Neural cell (in vitro differentiated cells): Measurements from ENCODE around the gene PSMC4. TPM values are rescaled to one million over a fixed set of nuclear protein-coding genes. Genes with fewer than 3 reads are reported as not detected.
A peak's percentile ranks its signal among the peaks of the same experiment; 100 is the strongest.

Experiments used
- H2AFZ ChIP-seq: fragments of 200-600, 300-800 bp; sonication (generic), shearing (Covaris generic); 2 replicates; pipeline ENCODE4 v1.6.0; 2014; ENCODE audit warnings: low read depth, mild to moderate bottlenecking, antibody characterized with exemption, low read length, moderate library complexity
- H3F3A ChIP-seq: fragments of 200-600 bp; shearing (Covaris generic); 2 replicates; pipeline ENCODE4 v1.6.1; 2016; ENCODE audit warnings: mild to moderate bottlenecking, moderate library complexity, mixed read lengths, antibody characterized with exemption, low read length; ENCODE audit not compliant: insufficient read depth, poor library complexity, severe bottlenecking
- H3K27ac ChIP-seq: fragments of 200-600, 300-800 bp; sonication (generic), shearing (Covaris generic); 2 replicates; pipeline ENCODE4 v1.5.1; 2014; ENCODE audit warnings: mild to moderate bottlenecking, low read length, moderate library complexity
- H3K27me3 ChIP-seq: fragments of 300-800, 200-600 bp; sonication (generic), shearing (Covaris generic); 2 replicates; pipeline ENCODE4 v1.6.0; 2014; ENCODE audit warnings: mild to moderate bottlenecking, low read depth, low read length, moderate library complexity; ENCODE audit not compliant: insufficient read depth
- H3K36me3 ChIP-seq: fragments of 300-800, 200-600 bp; sonication (generic), shearing (Covaris generic); 2 replicates; pipeline ENCODE4 v1.5.1; 2014; ENCODE audit warnings: mild to moderate bottlenecking, antibody characterized with exemption, low read length, moderate library complexity; ENCODE audit not compliant: insufficient read depth
- H3K4me2 ChIP-seq: fragments of 300-800, 200-600 bp; sonication (generic), shearing (Covaris generic); 2 replicates; pipeline ENCODE4 v1.6.0; 2014; ENCODE audit warnings: mild to moderate bottlenecking, low read length
- H3K4me3 ChIP-seq: fragments of 300-800, 200-600 bp; sonication (generic), shearing (Covaris generic); 2 replicates; pipeline ENCODE4 v1.5.1; 2014; ENCODE audit warnings: mild to moderate bottlenecking, low read length, moderate library complexity
- H3K79me2 ChIP-seq: fragments of 200-600 bp; shearing (Covaris generic); replicated peaks from 2 replicates; pipeline ENCODE4 v1.6.0; 2014; ENCODE audit warnings: mild to moderate bottlenecking, low read length, moderate library complexity; ENCODE audit not compliant: insufficient read depth
- H3K9ac ChIP-seq: fragments of 300-800, 200-600 bp; sonication (generic), shearing (Covaris generic); 2 replicates; pipeline ENCODE4 v1.6.1; 2016; ENCODE audit warnings: mild to moderate bottlenecking, low read length, mixed read lengths
- H3K9me2 ChIP-seq: fragments of 200-600 bp; shearing (Covaris generic); 2 replicates; pipeline ENCODE4 v1.6.1; 2016; ENCODE audit warnings: mild to moderate bottlenecking, low read length, mixed read lengths; ENCODE audit not compliant: insufficient read depth
- H3K9me3 ChIP-seq: fragments of 200-600, 300-800 bp; sonication (generic), shearing (Covaris generic); 2 replicates; pipeline ENCODE4 v1.6.1; 2016; ENCODE audit warnings: mild to moderate bottlenecking, mixed run types, low read length, moderate library complexity, mixed read lengths
- H4K20me1 ChIP-seq: fragments of 200-600 bp; shearing (Covaris generic); 2 replicates; pipeline ENCODE4 v1.6.1; 2016; ENCODE audit warnings: mild to moderate bottlenecking, mixed run types; ENCODE audit not compliant: insufficient read depth
- CTCF ChIP-seq: fragments of 450-650 bp; IDR thresholded peaks from 2 replicates; pipeline ENCODE4 v1.5.1; 2014; ENCODE audit warnings: antibody characterized with exemption, mild to moderate bottlenecking, moderate library complexity; ENCODE audit not compliant: poor library complexity, severe bottlenecking
- EP300 ChIP-seq: fragments of 450-650 bp; conservative IDR thresholded peaks from 2 replicates; pipeline ENCODE4 v1.6.1; 2014; ENCODE audit warnings: antibody characterized with exemption, mild to moderate bottlenecking, moderate library complexity; ENCODE audit not compliant: poor library complexity, severe bottlenecking
- EZH2 ChIP-seq: fragments of 200-600, 300-800 bp; shearing (Covaris generic), sonication (generic); IDR thresholded peaks from 2 replicates; pipeline ENCODE4 v1.6.1; 2014; ENCODE audit warnings: antibody characterized with exemption, low read length, borderline replicate concordance, mild to moderate bottlenecking; ENCODE audit not compliant: insufficient read depth, poor library complexity, severe bottlenecking
- MXI1 ChIP-seq: fragments of 450-650 bp; conservative IDR thresholded peaks from 2 replicates; pipeline ENCODE4 v1.6.1; 2014; ENCODE audit warnings: antibody characterized with exemption, mild to moderate bottlenecking; ENCODE audit not compliant: poor library complexity, severe bottlenecking
- POLR2AphosphoS5 ChIP-seq: IDR thresholded peaks from 2 replicates; pipeline ENCODE4 v1.6.1; 2012
- RAD21 ChIP-seq: fragments of 450-650 bp; conservative IDR thresholded peaks from 2 replicates; pipeline ENCODE4 v1.6.1; 2014; ENCODE audit warnings: antibody characterized with exemption, mild to moderate bottlenecking, moderate library complexity
- SMC3 ChIP-seq: fragments of 450-650 bp; conservative IDR thresholded peaks from 2 replicates; pipeline ENCODE4 v1.6.1; 2014; ENCODE audit warnings: antibody characterized with exemption, mild to moderate bottlenecking, moderate library complexity; ENCODE audit not compliant: poor library complexity
- TAF1 ChIP-seq: IDR thresholded peaks from 2 replicates; pipeline ENCODE4 v1.6.1; 2012; ENCODE audit warnings: low read depth
- polyA plus RNA-seq: library from polyadenylated mRNA; depleted of rRNA; stranded (reverse); fragments of >200 nt; gene quantifications from 2 replicates; pipeline ENCODE4 v1.2.3, GENCODE V29; 2014
- TF ChIP-seq, protein P1 (sequence below): IDR thresholded peaks from 2 replicates; pipeline ENCODE4 v1.6.1; 2012; ENCODE audit warnings: borderline replicate concordance

PSMC4 gene
- polyA plus RNA-seq, 1 donor from 2014 or later = 151 TPM

GRCh38 chr19:39969681-39970424 is 1.1 kb upstream of the PSMC4 start:
- Histone ChIP-seq H3K4me3 (peak overlapping the region; percentile 79), H3K79me2 (peaks cover 15% of the 10 kb centered on the region), H2AFZ (peak overlapping the region; percentile 58), H3K9ac (peak overlapping the region; percentile 51), H3K9me2 (no peaks in the 10 kb centered on the region), H3F3A (no peaks in the 10 kb centered on the region), H3K36me3 (no peaks in the 10 kb centered on the region), H3K27me3 (no peaks in the 10 kb centered on the region), H3K27ac (peak overlapping the region; percentile 56), H4K20me1 (no peaks in the 10 kb centered on the region), H3K4me2 (peak overlapping the region; percentile 75), H3K9me3 (no peaks in the 10 kb centered on the region)
- TF ChIP-seq EZH2 (no peak), SMC3 (no peak), CTCF (no peak), MXI1 (no peak), RAD21 (no peak), POLR2AphosphoS5 (no peak), TAF1 (no peak), EP300 (no peak)
- TF ChIP-seq, protein P1, sequence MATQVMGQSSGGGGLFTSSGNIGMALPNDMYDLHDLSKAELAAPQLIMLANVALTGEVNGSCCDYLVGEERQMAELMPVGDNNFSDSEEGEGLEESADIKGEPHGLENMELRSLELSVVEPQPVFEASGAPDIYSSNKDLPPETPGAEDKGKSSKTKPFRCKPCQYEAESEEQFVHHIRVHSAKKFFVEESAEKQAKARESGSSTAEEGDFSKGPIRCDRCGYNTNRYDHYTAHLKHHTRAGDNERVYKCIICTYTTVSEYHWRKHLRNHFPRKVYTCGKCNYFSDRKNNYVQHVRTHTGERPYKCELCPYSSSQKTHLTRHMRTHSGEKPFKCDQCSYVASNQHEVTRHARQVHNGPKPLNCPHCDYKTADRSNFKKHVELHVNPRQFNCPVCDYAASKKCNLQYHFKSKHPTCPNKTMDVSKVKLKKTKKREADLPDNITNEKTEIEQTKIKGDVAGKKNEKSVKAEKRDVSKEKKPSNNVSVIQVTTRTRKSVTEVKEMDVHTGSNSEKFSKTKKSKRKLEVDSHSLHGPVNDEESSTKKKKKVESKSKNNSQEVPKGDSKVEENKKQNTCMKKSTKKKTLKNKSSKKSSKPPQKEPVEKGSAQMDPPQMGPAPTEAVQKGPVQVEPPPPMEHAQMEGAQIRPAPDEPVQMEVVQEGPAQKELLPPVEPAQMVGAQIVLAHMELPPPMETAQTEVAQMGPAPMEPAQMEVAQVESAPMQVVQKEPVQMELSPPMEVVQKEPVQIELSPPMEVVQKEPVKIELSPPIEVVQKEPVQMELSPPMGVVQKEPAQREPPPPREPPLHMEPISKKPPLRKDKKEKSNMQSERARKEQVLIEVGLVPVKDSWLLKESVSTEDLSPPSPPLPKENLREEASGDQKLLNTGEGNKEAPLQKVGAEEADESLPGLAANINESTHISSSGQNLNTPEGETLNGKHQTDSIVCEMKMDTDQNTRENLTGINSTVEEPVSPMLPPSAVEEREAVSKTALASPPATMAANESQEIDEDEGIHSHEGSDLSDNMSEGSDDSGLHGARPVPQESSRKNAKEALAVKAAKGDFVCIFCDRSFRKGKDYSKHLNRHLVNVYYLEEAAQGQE = no peak

- Histone ChIP-seq H3K4me2 (peak overlapping the region; percentile 75), H3K27ac (peak overlapping the region; percentile 56), H3K4me3 (peak overlapping the region; percentile 79), H3F3A (no peaks in the 10 kb centered on the region), H2AFZ (peak overlapping the region; percentile 58), H4K20me1 (no peaks in the 10 kb centered on the region), H3K27me3 (no peaks in the 10 kb centered on the region), H3K9me2 (no peaks in the 10 kb centered on the region), H3K79me2 (peaks cover 15% of the 10 kb centered on the region), H3K9ac (peak overlapping the region; percentile 51), H3K9me3 (no peaks in the 10 kb centered on the region), H3K36me3 (no peaks in the 10 kb centered on the region)
- TF ChIP-seq EZH2 (no peak), RAD21 (no peak), TAF1 (no peak), CTCF (no peak), EP300 (no peak), MXI1 (no peak), SMC3 (no peak), POLR2AphosphoS5 (no peak)
- TF ChIP-seq, protein P1 = no peak
Measured at GRCh38 chr19:39970425-39970674, 615 bp upstream of the PSMC4 start.
